Hepatocyte (in vitro differentiated cells): ENCODE results near the gene SH3TC2.

Source experiments
- CTCF ChIP-seq: fragments of 200-600 bp; sonication (generic); IDR thresholded peaks from 2 replicates; pipeline ENCODE4 v1.5.1; 2016; ENCODE audit warnings: antibody characterized with exemption, mild to moderate bottlenecking; ENCODE audit not compliant: poor library complexity
- EZH2 ChIP-seq: fragments of 200-600 bp; sonication (generic); IDR thresholded peaks from 2 replicates; pipeline ENCODE4 v1.6.1; 2016; ENCODE audit warnings: antibody characterized with exemption, mild to moderate bottlenecking, borderline replicate concordance
- EZH2phosphoT487 ChIP-seq: fragments of 200-600 bp; sonication (generic); IDR thresholded peaks from one replicate; pipeline ENCODE4 v1.6.1; 2018; ENCODE audit warnings: antibody characterized with exemption, mild to moderate bottlenecking, low read depth, moderate library complexity; ENCODE audit not compliant: unreplicated experiment, severe bottlenecking

- TF ChIP-seq CTCF (no peak), EZH2phosphoT487 (no peak), EZH2 (no peak)
These were observed 1.1 kb upstream of the SH3TC2 start for GRCh38 chr5:149063896-149064478.
